Spleen (tissue), 11 donors: ENCODE results near the gene PTS. TPM values are rescaled to one million over a fixed set of nuclear protein-coding genes. Genes with fewer than 3 reads are reported as not detected.

ENCODE experiments used
- DNase-seq: peaks from one replicate; pipeline ENCODE4 v3.0.0-alpha.2; 2020
- H3K27ac ChIP-seq, 8 donors: fragments of 200-600 bp; sonication (generic) in 7 of 8; 1 replicate in 4 of 8; 2 replicates in 4 of 8; pipeline versions ENCODE4 v1.5.0 to v1.8.0; 2016 to 2021; ENCODE audit warnings: inconsistent platforms in 4 of 8, mild to moderate bottlenecking in 4 of 8, moderate library complexity in 1 of 8
- H3K27me3 ChIP-seq, 7 donors: fragments of 200-600 bp; sonication (generic) in 6 of 7; replicated peaks in 1 of 7; 1 replicate in 4 of 7; 2 replicates in 3 of 7; pipeline versions ENCODE4 v1.5.0 to v1.8.0; 2016 to 2021; ENCODE audit warnings: inconsistent platforms in 3 of 7, mild to moderate bottlenecking in 1 of 7
- H3K36me3 ChIP-seq, 6 donors: fragments of 200-600 bp; sonication (generic) in 5 of 6; 1 replicate in 4 of 6; 2 replicates in 2 of 6; pipeline versions ENCODE4 v1.5.0 to v1.8.0; 2016 to 2021; ENCODE audit warnings: inconsistent platforms in 2 of 6
- H3K4me1 ChIP-seq, 6 donors: fragments of 200-600 bp; sonication (generic) in 5 of 6; 1 replicate in 3 of 6; 2 replicates in 3 of 6; pipeline versions ENCODE4 v1.5.0 to v1.8.0; 2016 to 2021; ENCODE audit warnings: inconsistent platforms in 3 of 6
- H3K4me3 ChIP-seq, 8 donors: fragments of 200-600 bp; sonication (generic) in 7 of 8; 1 replicate in 4 of 8; 2 replicates in 4 of 8; pipeline versions ENCODE4 v1.5.0 to v1.8.0; 2016 to 2021; ENCODE audit warnings: inconsistent platforms in 4 of 8, mild to moderate bottlenecking in 4 of 8, moderate library complexity in 2 of 8
- H3K9me3 ChIP-seq, 8 donors: fragments of 200-600 bp; sonication (generic) in 7 of 8; 1 replicate in 4 of 8; 2 replicates in 4 of 8; pipeline versions ENCODE4 v1.5.0 to v1.8.0; 2016 to 2021; ENCODE audit warnings: inconsistent platforms in 4 of 8
- POLR2A ChIP-seq, 3 donors: fragments of 450-650 bp; IDR thresholded peaks; one replicate each; pipeline ENCODE4 v1.5.1; 2017; ENCODE audit warnings: antibody characterized with exemption in 3 of 3, mild to moderate bottlenecking in 1 of 3
- POLR2AphosphoS5 ChIP-seq, 3 donors: sonication (generic); formaldehyde crosslinking; IDR thresholded peaks; one replicate each; pipeline ENCODE4 v1.5.1; 2017; ENCODE audit warnings: antibody characterized with exemption in 3 of 3
- WGBS, 5 donors: extraction: QIAGEN DNeasy Blood & Tissue Kit in 3 of 5; methylation state at CpG; one replicate each; pipeline versions ENCODE4 v1.1.5 to v1.1.7; 2013 to 2018; 5-methylcytosine and 5-hydroxymethylcytosine counted together
- intact Hi-C: fragments of 100-400 bp; cut with DNase I; formaldehyde crosslinking; loops from one replicate; pipeline ENCODE4 v1.15.0; 2023; ENCODE audit warnings: low total_unique reads
- polyA plus RNA-seq, 3 donors: library from polyadenylated mRNA; stranded (reverse); fragments of 200-250 nt; gene quantifications; one replicate each; pipeline ENCODE4 v1.2.1, GENCODE V29; 2013
- total RNA-seq, 7 donors: library from RNA; depleted of rRNA in 3 of 7; stranded (reverse); fragments of >200 nt in 3 of 7; fragmentation: NEBNext Ultra II Directional in 4 of 7; extraction: Animal tissue kit (Norgen Biotek cat#: 25700) in 4 of 7; gene quantifications; one replicate each; pipeline versions ENCODE4 v1.1.0 to v1.2.1, GENCODE V29; 2016 to 2021
- TF ChIP-seq, protein P1 (sequence below), 11 experiments: fragments of 200-600 bp in 7 of 11; fragments of 450-650 bp in 4 of 11; sonication (generic) in 4 of 11; IDR thresholded peaks in 8 of 11; conservative IDR thresholded peaks in 3 of 11; 1 replicate in 7 of 11; 2 replicates in 4 of 11; pipeline versions ENCODE4 v1.4.0 to v1.8.0; 2016 to 2021; ENCODE audit warnings: antibody characterized with exemption in 11 of 11, inconsistent platforms in 4 of 11, mild to moderate bottlenecking in 1 of 11
- donor health status: healthy with polysubstance abuse.
- donor health status: DM: no; HTN: no; CAD: no; lungs with moderate emphysema.
- donor health status: DM: no; HTN: no; CAD: no.
- donor health status: Bipolar disorder and iron deficiency.
- donor health status: healthy.
- donor health status: DM: no; HTN: no; CAD: no.
- donor health status: DM: yes; HTN: yes; CAD: no.

Gene PTS
- total and polyA plus RNA-seq, 10 donors: 19.5 to 31.8 (median 23.1) TPM

DNA sequence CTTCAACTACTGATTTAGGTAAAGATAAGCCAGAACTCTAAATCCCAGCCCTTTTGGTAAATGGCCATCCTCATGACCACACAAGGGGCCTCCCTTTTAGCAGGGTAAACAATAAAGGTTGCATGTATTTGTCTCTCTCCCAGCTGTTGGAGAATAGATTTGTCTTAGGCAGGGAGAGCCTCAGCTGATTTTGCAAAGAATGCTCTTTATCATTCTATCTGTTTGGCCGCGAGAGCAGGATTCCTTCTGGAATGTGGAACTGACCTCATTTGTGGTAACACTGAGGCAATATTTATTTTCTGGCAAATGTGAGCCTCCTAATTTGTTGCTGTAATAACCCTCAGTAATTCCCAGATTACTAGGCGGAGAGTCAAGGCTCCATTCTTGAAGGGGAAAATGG, 15.3 kb downstream of the PTS start:
- Histone ChIP-seq H3K9me3 (no peaks in the 10 kb centered on the region), H3K27me3 (no peaks in the 10 kb centered on the region), H3K4me1 (no peaks in the 10 kb centered on the region), H3K27ac (no peak overlapping the region), H3K36me3 (peaks cover 4 to 75% (median 33%) of the 10 kb centered on the region in 6 donors), H3K4me3 (no peak overlapping the region)
- no peak for TF ChIP-seq POLR2AphosphoS5 (IDR thresholded peaks at IDR 0.05)
- TF ChIP-seq, protein P1, sequence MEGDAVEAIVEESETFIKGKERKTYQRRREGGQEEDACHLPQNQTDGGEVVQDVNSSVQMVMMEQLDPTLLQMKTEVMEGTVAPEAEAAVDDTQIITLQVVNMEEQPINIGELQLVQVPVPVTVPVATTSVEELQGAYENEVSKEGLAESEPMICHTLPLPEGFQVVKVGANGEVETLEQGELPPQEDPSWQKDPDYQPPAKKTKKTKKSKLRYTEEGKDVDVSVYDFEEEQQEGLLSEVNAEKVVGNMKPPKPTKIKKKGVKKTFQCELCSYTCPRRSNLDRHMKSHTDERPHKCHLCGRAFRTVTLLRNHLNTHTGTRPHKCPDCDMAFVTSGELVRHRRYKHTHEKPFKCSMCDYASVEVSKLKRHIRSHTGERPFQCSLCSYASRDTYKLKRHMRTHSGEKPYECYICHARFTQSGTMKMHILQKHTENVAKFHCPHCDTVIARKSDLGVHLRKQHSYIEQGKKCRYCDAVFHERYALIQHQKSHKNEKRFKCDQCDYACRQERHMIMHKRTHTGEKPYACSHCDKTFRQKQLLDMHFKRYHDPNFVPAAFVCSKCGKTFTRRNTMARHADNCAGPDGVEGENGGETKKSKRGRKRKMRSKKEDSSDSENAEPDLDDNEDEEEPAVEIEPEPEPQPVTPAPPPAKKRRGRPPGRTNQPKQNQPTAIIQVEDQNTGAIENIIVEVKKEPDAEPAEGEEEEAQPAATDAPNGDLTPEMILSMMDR (IDR thresholded peaks at IDR 0.05 in 8 of 11, conservative IDR thresholded peaks at IDR 0.05 in 3 of 11): no peak
- TF ChIP-seq POLR2A (IDR thresholded peaks at IDR 0.05): no peak
- intact Hi-C loops: no loop called here
- 90 to 98% (median 94%) methylated on average over 3 of the region's 3 CpGs for WGBS, 5 donors
- no peak for DNase-seq

DNA sequence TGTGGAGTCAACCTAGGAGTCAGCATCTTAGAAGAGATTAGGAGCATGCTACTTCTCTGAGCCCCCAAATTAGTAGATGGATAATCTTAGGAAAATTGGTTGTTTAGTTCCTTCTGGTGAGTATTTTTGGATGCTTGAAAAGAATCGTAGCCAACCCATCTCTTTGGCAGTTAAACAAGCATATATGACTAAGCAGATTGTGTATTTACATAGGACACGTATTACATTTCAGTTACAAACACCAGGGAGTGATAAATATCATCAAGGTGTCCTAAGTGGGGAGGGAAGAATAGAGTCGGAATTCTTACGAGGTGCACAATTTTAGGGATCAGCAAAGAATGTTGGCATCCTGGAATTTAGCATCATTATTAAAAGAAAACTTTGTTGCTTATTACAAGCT, 21.0 kb downstream of the PTS start:
- intact Hi-C loops: no loop called here
- no peak for TF ChIP-seq POLR2AphosphoS5 (IDR thresholded peaks at IDR 0.05)
- no peak for TF ChIP-seq POLR2A (IDR thresholded peaks at IDR 0.05)
- TF ChIP-seq, protein P1 (IDR thresholded peaks at IDR 0.05 in 8 of 11, conservative IDR thresholded peaks at IDR 0.05 in 3 of 11): no peak
- peaks cover 0 to 18% (median 0%) of the 10 kb centered on the region in 6 donors for H3K36me3 ChIP-seq
- H3K27ac ChIP-seq: no peak overlapping the region
- H3K9me3 ChIP-seq: no peaks in the 10 kb centered on the region
- no peaks in the 10 kb centered on the region for H3K27me3 ChIP-seq
- H3K4me3 ChIP-seq: no peak overlapping the region
- WGBS, 5 donors: 59 to 73% (median 72%) methylated on average over 4 of the region's 4 CpGs
- H3K4me1 ChIP-seq: no peaks in the 10 kb centered on the region
- no peak for DNase-seq

DNA sequence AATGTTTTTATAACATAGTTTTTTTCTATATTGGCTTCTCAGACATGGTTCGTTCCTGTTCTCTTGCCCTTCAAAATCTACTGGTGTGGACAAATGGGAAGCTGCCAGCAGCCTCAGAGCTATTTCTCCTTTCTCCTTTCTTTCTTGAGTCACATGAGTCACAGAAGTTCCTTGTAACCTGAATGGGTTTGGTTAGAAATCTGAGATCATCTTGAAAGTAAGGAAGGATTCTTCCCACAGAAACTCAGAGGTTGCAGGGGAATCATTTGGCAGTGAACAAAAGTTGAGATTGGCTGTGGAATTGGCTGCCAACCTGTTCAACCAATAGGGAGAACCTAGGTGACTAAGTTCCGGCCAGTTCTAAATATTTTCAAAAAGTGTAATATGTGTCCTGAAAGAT, 22.0 kb downstream of the PTS start:
- Histone ChIP-seq H3K27ac (no peak overlapping the region), H3K4me1 (no peaks in the 10 kb centered on the region), H3K9me3 (no peaks in the 10 kb centered on the region), H3K27me3 (no peaks in the 10 kb centered on the region), H3K36me3 (peaks cover 0 to 8% (median 0%) of the 10 kb centered on the region in 6 donors), H3K4me3 (no peak overlapping the region)
- intact Hi-C loops: no loop called here
- no peak for DNase-seq
- TF ChIP-seq POLR2A (IDR thresholded peaks at IDR 0.05): no peak
- no peak for TF ChIP-seq POLR2AphosphoS5 (IDR thresholded peaks at IDR 0.05)
- TF ChIP-seq, protein P1 (IDR thresholded peaks at IDR 0.05 in 8 of 11, conservative IDR thresholded peaks at IDR 0.05 in 3 of 11): no peak
- 83 to 89% (median 88%) methylated on average over 2 of the region's 2 CpGs for WGBS, 5 donors

DNA sequence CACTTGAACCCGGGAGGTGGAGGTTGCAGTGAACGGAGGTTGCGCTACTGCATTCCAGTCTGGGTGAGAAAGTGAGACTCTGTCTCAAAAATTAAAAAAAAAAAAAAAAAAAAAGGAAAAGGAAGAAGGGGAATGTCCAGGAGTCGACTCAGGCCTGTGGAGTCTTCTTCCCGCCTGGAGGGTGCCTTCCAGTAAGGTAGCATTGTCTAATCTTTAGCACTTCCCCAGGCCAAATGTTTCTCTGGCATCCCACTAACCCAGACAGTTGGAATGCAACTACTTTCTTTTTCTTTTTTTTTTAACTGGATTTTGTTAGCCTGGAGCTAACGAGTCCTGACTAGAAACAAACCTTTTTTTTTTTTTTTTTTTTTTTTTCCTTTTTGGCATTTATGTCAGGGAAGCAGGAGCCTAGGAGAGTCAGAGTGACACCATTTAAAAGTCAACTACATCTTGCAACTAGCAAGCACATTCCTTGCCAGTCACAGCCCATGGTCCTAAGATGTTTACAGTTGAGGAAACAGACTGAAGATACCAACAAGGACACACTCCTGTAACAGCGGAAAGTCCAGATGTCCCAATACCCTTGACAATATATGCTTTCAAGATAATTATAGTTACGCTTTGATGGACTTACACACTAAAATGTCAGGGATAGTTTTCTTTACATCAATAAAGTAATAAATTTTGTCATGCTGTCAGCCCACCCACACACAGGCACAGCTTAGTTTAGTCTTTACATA, 23.8 kb downstream of the PTS start:
- H3K36me3 ChIP-seq: no peaks in the 10 kb centered on the region
- intact Hi-C loops: no loop called here
- no peak for DNase-seq
- TF ChIP-seq, protein P1 (IDR thresholded peaks at IDR 0.05 in 8 of 11, conservative IDR thresholded peaks at IDR 0.05 in 3 of 11): no peak
- no peak for TF ChIP-seq POLR2A (IDR thresholded peaks at IDR 0.05)
- no peak for TF ChIP-seq POLR2AphosphoS5 (IDR thresholded peaks at IDR 0.05)
- no peaks in the 10 kb centered on the region for H3K27me3 ChIP-seq
- H3K4me3 ChIP-seq: no peak overlapping the region
- 75 to 86% (median 81%) methylated on average over 8 of the region's 8 CpGs for WGBS, 5 donors
- H3K4me1 ChIP-seq: no peaks in the 10 kb centered on the region
- H3K9me3 ChIP-seq: no peaks in the 10 kb centered on the region
- H3K27ac ChIP-seq: no peak overlapping the region
